Activated naive CD4-positive, alpha-beta T cell treated with anti-CD3 and anti-CD28 coated beads, Interleukin-2, amount 10 ng/mL, durations not matched to agents 7 days and 5 days (primary cell): Measurements from ENCODE around the gene LCMT1.
"Not testable (repeated sequence)": the region's sequence is repeated elsewhere in the genome, so short reads cannot be mapped to it uniquely, and the experiment has no call there.

Experiments
- CTCF ChIA-PET: fragments of 350-600 bp; sonication (Branson Sonifier 250); formaldehyde crosslinking; loops from one replicate; lab custom pipeline; 2021; ENCODE audit warnings: antibody characterized with exemption; lab: Charles Lee
- DNase-seq: peaks from one replicate; pipeline ENCODE4 v3.0.0-alpha.2; 2020
- H3K27ac Mint-ChIP-seq: one replicate; pipeline ENCODE4 v1.8.0; 2021; ENCODE audit warnings: mild to moderate bottlenecking, moderate library complexity, mixed read lengths
- H3K27me3 Mint-ChIP-seq: one replicate; pipeline ENCODE4 v1.8.0; 2021; ENCODE audit warnings: mild to moderate bottlenecking, mixed read lengths
- H3K36me3 Mint-ChIP-seq: one replicate; pipeline ENCODE4 v1.8.0; 2021; ENCODE audit warnings: mixed read lengths
- H3K4me1 Mint-ChIP-seq: one replicate; pipeline ENCODE4 v1.8.0; 2021; ENCODE audit warnings: mixed read lengths
- H3K4me3 Mint-ChIP-seq: one replicate; pipeline ENCODE4 v1.8.0; 2021; ENCODE audit warnings: mild to moderate bottlenecking, moderate library complexity, mixed read lengths
- H3K9me3 Mint-ChIP-seq: one replicate; pipeline ENCODE4 v1.8.0; 2021; ENCODE audit warnings: mixed read lengths

LCMT1 gene

DNA sequence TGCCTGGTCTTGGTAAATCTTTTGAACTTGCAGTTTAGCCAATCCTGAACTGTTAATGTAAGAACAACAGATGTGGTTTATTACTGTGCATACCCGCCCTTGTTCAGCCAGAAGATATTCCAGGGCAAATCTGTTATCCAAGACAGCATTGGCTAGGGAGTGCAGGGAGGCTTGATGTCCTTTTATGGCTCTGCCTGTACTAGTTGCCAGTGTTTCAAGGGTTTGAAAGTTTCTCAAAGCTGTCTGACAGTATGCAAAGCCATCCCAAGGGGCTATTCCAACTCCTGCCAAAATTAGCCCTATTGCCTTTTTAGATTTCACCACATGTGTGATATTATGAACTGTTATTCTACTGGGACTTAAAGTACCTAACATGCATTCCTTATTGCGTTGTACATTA lies 30.1 kb downstream of the LCMT1 start:
- no peak for DNase-seq
- Mint-ChIP-seq H3K27ac (no peak overlapping the region), H3K27me3 (no peaks in the 10 kb centered on the region), H3K4me3 (no peak overlapping the region), H3K36me3 (peaks cover 19% of the 10 kb centered on the region), H3K4me1 (no peaks in the 10 kb centered on the region), H3K9me3 (no peaks in the 10 kb centered on the region)
- CTCF ChIA-PET, result interaction anchor here (1.0 kb wide), 1 partner anchor 14 kb away, joined by 3 read pairs; no protein-coding TSS in a partner anchor

DNA sequence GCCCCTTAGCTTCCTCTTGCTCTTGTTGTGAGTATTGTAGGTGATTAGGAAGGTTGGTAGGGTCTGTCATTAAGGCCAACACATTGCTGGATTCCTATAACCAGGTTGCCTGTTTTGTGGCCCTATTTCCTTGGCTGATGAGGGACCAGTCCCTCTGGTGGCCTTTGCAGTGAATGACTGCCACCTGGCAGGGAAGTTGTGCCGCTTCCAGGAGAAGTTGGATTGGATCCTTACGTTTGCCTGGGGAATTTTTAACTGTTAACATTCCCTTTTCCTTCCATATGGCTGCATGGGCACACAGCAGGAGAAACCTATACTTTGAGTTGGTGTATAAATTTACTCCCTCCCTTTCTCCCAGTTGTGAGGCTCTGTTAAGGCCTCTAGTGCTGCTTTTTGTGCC lies 32.4 kb downstream of the LCMT1 start:
- no peak for DNase-seq
- Mint-ChIP-seq H3K27me3 (no peaks in the 10 kb centered on the region), H3K27ac (no peak overlapping the region), H3K4me3 (no peak overlapping the region), H3K9me3 (no peaks in the 10 kb centered on the region), H3K36me3 (peaks cover 19% of the 10 kb centered on the region), H3K4me1 (no peaks in the 10 kb centered on the region)
- CTCF ChIA-PET, result interaction anchor here (0.8 kb wide), 1 partner anchor 81 kb away, joined by 3 read pairs; no protein-coding TSS in a partner anchor

DNA sequence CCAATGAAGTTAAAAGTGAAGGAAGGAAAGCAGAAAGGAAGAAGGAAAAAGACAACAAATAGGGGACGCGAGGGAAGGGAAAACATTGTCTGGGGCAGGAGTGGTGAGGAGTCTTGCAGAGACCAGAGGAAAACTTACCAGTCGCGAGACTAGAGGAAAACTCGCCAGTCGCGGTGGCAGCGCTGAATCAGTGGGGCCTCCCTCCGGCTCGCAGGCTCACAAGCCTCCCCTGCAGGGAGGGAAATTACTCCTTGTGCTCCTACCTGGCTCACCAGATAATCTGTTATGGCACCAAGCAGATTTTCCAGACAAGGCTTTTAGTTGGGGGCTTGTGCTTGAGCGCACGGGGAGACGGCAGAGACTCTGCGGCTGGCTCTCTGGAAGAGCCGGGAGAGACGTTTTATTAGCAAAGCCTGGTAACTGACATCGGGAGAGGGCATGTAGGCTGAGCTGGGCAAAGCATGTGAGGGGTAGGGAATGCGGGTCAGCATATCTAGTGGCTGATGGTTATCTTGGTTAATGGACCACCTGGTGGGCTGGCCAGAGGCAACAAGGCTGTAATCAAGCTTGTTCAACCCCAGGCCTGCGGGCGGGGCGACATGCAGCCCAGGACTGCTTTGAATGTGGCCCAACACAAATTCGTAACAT lies 37.1 kb downstream of the LCMT1 start:
- no peaks in the 10 kb centered on the region for H3K9me3 Mint-ChIP-seq
- H3K27me3 Mint-ChIP-seq, result no peaks in the 10 kb centered on the region
- H3K4me3 Mint-ChIP-seq, result no peak overlapping the region
- peaks cover 4% of the 10 kb centered on the region for H3K36me3 Mint-ChIP-seq
- no peak overlapping the region for H3K27ac Mint-ChIP-seq
- no peaks in the 10 kb centered on the region for H3K4me1 Mint-ChIP-seq
- CTCF ChIA-PET, result no interaction called here
- no peak for DNase-seq

DNA sequence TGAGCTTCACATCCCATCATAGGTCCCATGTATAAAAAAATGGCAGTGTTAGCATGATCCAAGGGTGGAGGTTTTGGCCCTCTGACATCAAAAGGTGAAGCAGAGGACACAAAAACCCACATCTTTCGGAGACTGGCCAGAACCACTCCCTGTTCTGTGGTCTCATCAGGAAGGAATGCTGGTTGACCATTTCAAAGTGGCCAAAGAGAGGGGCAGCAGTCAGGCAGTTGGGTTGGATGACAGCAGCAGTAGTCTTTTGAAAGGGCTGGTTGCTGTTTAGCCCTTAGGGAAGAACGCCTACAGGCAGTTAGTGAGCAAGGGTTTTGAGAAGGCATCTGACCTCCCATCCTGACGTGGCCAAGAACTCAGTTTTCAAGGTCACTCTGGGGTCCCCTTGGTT lies 40.5 kb downstream of the LCMT1 start:
- peaks cover 19% of the 10 kb centered on the region for H3K36me3 Mint-ChIP-seq
- no peak overlapping the region for H3K4me3 Mint-ChIP-seq
- H3K4me1 Mint-ChIP-seq, result peaks cover 8% of the 10 kb centered on the region
- no peak for DNase-seq
- no peaks in the 10 kb centered on the region for H3K27me3 Mint-ChIP-seq
- no peaks in the 10 kb centered on the region for H3K9me3 Mint-ChIP-seq
- no peak overlapping the region for H3K27ac Mint-ChIP-seq
- CTCF ChIA-PET, result no interaction called here

DNA sequence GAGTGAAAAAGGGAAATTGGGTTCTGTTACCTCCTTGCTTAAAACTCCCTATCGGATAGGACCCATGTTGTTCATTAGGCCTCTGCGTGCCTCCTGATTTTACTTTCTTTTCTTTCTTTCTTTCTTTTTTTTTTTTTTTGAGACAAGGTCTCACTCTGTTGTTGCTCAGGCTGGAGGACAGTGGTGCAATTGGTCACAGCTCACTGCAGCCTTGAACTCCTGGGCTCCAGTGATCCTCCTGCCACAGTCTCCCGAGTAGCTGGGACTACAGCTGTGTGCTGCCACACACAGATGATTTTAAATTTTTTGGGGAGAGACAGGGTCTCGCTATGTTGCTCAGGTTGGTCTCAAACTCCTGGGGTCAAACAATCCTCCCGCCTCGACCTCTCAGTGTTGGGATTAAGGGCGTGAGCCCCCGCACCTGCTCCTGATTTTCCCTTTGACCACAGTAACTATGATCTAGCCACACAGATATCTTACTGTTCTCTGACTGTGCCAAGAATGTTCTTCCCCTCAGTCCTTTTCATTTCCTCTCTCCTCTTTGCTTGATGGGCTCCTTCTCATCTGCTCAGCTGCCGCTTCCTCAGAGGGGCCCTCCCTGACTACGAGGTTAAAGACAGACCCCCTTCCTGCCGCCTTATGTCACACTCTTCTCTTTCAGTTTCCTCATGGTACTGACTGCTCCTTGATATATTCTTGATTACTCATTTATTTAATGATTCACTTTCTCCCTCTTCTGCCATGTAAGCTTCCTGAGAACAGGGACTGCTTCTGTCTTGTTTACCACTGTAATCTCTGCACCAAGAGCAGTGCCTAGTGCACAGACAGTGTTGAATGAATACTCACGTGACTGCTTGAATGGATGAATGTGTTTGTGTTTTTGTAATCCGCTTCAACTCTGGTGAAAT lies 44.3 kb downstream of the LCMT1 start:
- peak overlapping the region; percentile 30 for H3K27ac Mint-ChIP-seq
- H3K4me3 Mint-ChIP-seq, result no peak overlapping the region
- peaks cover 21% of the 10 kb centered on the region for H3K36me3 Mint-ChIP-seq
- H3K9me3 Mint-ChIP-seq, result no peaks in the 10 kb centered on the region
- no peak for DNase-seq
- no peaks in the 10 kb centered on the region for H3K27me3 Mint-ChIP-seq
- peaks cover 8% of the 10 kb centered on the region for H3K4me1 Mint-ChIP-seq
- CTCF ChIA-PET, result interaction anchor here (0.6 kb wide), 1 partner anchor 120 kb away, joined by 3 read pairs; no protein-coding TSS in a partner anchor

DNA sequence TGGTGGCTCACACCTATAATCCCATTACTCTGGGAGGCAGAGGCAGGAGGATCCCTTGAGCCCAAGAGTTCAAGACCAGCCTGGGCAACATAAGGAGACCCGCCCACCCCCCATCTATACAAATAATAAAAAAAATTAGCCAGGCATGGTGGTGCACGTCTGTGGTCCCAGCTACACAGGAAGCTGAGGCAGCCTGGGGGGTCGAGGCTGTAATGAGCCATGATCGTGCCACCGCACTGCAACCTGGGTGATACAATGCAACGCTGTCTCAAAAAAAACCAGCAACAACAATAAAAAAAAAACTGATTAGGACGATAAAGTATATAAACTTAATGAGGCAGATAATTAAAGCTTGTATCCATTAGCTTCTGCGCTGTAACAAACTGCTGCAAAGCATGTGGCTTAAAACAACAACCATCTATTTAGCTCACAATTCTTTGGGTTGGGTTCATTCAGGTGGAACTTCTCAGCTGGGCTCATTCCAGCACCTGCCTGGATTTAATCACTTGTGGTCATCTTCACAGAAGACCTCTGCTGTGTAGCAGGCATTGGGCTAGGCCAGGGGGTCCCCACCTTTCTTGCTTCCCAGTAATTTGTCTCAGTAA lies 45.8 kb downstream of the LCMT1 start:
- Mint-ChIP-seq H3K27me3 (no peaks in the 10 kb centered on the region), H3K4me3 (no peak overlapping the region), H3K9me3 (no peaks in the 10 kb centered on the region), H3K4me1 (peaks cover 8% of the 10 kb centered on the region), H3K36me3 (peaks cover 28% of the 10 kb centered on the region), H3K27ac (no peak overlapping the region)
- CTCF ChIA-PET, result interaction anchor here (0.9 kb wide), 1 partner anchor 30 kb away, joined by 3 read pairs; no protein-coding TSS in a partner anchor
- DNase-seq, result no peak

DNA sequence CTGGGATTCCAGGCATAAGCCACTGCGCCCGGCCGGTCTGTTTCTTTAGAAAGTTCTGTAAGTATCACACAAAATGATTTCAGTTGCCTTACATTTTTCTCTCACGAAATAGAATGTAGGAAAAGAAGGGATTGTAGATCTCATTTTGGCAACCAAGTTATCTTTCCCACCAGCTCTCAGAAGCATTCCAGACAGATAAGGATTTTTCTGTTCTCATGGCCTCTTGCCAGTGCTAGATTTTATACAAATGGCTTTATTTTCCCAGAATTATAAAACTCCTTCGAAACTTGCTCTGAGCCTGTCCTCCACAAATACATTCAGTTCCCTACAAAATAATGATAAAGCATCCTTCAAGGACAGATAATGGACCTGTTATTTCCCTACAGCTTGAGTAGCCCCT lies 46.9 kb downstream of the LCMT1 start:
- CTCF ChIA-PET, result interaction anchor here (0.9 kb wide), 1 partner anchor 31 kb away, joined by 3 read pairs; no protein-coding TSS in a partner anchor
- no peak overlapping the region for H3K4me3 Mint-ChIP-seq
- H3K27ac Mint-ChIP-seq, result no peak overlapping the region
- no peaks in the 10 kb centered on the region for H3K27me3 Mint-ChIP-seq
- no peaks in the 10 kb centered on the region for H3K9me3 Mint-ChIP-seq
- DNase-seq, result no peak
- H3K36me3 Mint-ChIP-seq, result peaks cover 26% of the 10 kb centered on the region
- peaks cover 14% of the 10 kb centered on the region for H3K4me1 Mint-ChIP-seq

DNA sequence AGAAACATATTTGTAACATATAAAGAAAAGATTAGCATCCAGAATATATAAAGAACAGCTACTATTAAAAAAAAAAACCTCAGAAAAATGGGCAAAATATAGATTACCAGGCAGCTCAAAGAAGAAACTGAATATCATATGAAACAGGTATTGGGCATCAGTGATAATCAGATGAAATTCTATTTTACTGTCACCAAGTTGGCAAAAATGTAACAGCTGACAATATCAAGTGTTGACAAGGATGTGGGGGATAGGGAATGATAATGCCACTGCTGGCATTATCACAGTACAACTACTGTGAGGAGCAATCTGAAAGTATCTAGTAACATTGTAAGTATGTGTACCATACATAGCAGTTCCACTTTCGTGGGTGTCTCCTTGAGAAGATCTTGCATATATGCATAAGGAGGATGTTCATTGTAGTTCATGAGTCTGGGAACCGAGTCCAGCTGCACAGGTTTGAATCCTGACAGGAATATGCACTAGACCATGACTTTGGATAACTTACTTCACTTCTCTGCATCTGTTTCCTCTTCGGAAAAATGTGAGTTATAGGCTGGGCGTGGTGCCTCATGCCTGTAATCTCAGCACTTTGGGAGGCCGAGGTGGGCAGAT lies 50.3 kb downstream of the LCMT1 start:
- Mint-ChIP-seq H3K36me3 (peaks cover 28% of the 10 kb centered on the region), H3K4me1 (peaks cover 6% of the 10 kb centered on the region), H3K9me3 (no peaks in the 10 kb centered on the region), H3K27me3 (no peaks in the 10 kb centered on the region), H3K4me3 (no peak overlapping the region), H3K27ac (no peak overlapping the region)
- DNase-seq, result no peak
- CTCF ChIA-PET, result no interaction called here

DNA sequence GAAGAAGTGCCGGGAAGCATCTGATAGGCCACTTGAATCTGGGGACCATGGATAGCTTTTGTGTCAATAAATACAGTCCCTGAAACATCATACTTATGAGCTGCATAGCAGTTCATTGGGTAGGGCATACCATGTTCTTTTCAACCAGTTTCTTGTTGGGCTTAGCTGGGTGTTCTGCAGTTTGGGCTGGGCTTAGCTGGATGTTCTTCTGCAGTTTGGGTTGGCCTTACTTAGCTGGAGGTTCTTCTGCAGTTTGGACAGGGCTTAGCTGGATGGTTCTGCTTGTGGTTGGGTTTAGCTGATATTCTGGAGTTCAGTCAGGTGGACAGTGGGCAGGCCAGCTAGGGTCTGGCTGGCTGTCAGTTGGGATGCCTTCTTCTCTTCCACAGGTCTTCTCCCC lies 52.1 kb downstream of the LCMT1 start:
- Mint-ChIP-seq H3K36me3 (peaks cover 33% of the 10 kb centered on the region), H3K27ac (no peak overlapping the region), H3K4me1 (peaks cover 6% of the 10 kb centered on the region), H3K4me3 (no peak overlapping the region), H3K9me3 (no peaks in the 10 kb centered on the region), H3K27me3 (no peaks in the 10 kb centered on the region)
- CTCF ChIA-PET, result no interaction called here
- no peak for DNase-seq

DNA sequence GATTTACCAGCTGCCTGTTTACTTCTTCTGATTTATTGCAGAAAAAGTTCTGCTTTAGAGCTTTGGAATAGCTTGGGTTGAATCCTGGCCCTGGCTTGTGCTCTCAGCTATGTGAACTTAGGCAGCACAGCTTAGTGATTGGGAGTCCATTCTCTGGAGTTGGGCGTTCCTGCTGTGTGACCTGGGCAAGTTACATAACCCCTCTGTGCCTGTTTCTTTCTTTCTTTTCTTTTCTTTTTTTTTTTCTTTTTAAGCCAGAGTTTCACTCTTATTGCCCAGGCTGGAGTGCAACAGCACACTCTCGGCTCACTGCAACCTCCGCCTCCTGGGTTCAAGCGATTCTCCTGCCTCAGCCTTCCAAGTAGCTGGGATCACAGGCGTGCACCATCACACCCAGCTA lies 53.7 kb downstream of the LCMT1 start:
- no peak for DNase-seq
- Mint-ChIP-seq H3K27ac (no peak overlapping the region), H3K9me3 (no peaks in the 10 kb centered on the region), H3K27me3 (no peaks in the 10 kb centered on the region), H3K4me3 (no peak overlapping the region), H3K36me3 (peaks cover 45% of the 10 kb centered on the region), H3K4me1 (peaks cover 6% of the 10 kb centered on the region)
- CTCF ChIA-PET, result no interaction called here

DNA sequence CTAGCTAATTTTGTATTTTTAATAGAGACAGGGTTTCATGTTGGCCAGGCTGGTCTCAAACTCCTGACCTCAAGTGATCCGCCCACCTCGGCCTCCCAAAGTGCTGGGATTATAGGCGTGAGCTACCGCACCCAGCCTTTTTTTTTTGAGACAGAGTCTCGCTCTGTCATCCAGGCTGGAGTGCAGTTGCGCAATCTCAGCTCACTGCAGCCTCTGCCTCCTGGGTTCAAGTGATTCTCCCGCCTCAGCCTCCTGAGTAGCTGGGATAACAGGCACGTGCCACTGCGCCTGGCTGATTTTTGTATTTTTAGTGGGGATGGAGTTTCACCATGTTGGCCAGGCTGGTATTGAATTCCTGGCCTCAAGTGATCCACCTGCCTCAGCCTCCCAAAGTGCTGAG lies 56.4 kb downstream of the LCMT1 start:
- H3K27me3 Mint-ChIP-seq, H3K9me3 Mint-ChIP-seq, H3K27ac Mint-ChIP-seq, H3K4me1 Mint-ChIP-seq, CTCF ChIA-PET, DNase-seq, H3K4me3 Mint-ChIP-seq: not testable (repeated sequence)
- H3K36me3 Mint-ChIP-seq, result peaks cover 39% of the 10 kb centered on the region

DNA sequence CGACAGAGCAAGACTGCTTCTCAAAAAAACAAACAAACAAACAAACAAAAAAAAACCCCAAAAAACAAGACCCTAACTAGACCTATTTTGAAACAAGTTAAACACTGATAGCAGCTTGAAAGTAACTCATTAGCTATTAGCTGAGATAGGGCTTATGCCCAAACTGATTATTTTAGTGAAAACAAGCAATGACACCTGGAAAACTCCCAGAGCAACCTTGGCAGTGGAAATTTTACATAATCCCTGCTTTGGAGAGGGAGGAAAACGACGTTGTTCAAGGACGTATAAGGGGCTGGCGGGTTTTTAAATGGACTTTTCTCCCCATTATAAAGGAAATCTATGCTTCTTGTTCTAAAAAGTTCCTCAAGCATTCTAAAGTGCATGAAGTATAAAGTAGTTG lies 59.8 kb downstream of the LCMT1 start:
- Mint-ChIP-seq H3K9me3 (no peaks in the 10 kb centered on the region), H3K27ac (no peak overlapping the region), H3K4me3 (no peak overlapping the region), H3K36me3 (peaks cover 30% of the 10 kb centered on the region), H3K4me1 (no peaks in the 10 kb centered on the region), H3K27me3 (no peaks in the 10 kb centered on the region)
- DNase-seq, result no peak
- CTCF ChIA-PET, result interaction anchor here (0.9 kb wide), 1 partner anchor 54 kb away, joined by 3 read pairs; no protein-coding TSS in a partner anchor

DNA sequence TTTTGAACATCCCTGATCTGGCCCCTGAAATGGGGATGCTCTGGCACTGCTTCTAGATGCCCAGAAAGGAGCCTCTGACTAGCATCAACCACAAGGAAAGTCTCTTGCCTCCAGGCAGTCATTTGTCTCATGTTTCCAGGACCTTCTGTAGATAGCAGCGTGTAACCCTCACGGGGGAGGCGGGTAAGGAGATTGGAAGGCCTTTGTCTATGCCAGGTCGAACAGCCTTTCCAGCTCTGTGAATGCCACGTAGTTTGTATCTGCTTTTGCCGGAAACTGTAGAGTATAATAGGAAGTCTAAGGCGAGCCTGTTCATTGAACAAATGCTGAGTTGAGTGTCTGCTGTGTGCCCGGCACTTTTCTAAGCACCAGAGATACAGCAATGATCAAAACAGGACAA lies 61.3 kb downstream of the LCMT1 start:
- Mint-ChIP-seq H3K27ac (no peak overlapping the region), H3K4me3 (no peak overlapping the region), H3K36me3 (peaks cover 21% of the 10 kb centered on the region), H3K9me3 (no peaks in the 10 kb centered on the region), H3K4me1 (no peaks in the 10 kb centered on the region), H3K27me3 (no peaks in the 10 kb centered on the region)
- CTCF ChIA-PET, result no interaction called here
- DNase-seq, result no peak

DNA sequence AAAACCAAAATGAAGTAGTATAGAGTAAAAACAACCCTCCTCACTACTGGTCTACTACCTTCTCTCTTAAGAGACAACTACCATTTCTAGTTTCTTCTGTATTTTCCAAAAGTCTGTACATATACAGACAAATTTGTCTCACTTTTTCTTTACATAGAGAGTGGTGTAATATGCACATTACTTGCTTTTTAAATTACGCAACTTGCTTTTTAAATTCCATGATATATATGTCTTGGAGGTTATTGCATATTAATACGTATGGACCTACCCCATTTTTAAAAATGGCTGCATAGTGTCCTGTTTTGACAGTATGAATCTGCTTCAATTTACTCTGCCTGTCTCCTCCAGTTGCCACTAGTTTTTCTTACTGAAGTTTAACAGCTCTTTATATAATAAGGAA lies 62.7 kb downstream of the LCMT1 start:
- Mint-ChIP-seq H3K27ac (no peak overlapping the region), H3K9me3 (no peaks in the 10 kb centered on the region), H3K4me3 (no peak overlapping the region), H3K4me1 (no peaks in the 10 kb centered on the region), H3K27me3 (no peaks in the 10 kb centered on the region), H3K36me3 (peaks cover 23% of the 10 kb centered on the region)
- no peak for DNase-seq
- CTCF ChIA-PET, result interaction anchor here (0.6 kb wide), 1 partner anchor 15 kb away, joined by 3 read pairs; no protein-coding TSS in a partner anchor
